ENCODE data around the gene LYPD6. TPM values are rescaled to one million over a fixed set of nuclear protein-coding genes. Genes with fewer than 3 reads are reported as not detected.

LYPD6 gene
- total RNA-seq, 4 donors from 2014 or later = 0.31 to 4.0 (median 3.0) TPM

GRCh38 chr2:149428783-149429182, 98.4 kb downstream of the LYPD6 start:
- Histone ChIP-seq H3K36me3 (no peaks in the 10 kb centered on the region), H3K9me3 (peaks cover 0 to 17% (median 0%) of the 10 kb centered on the region in 3 donors), H3K27me3 (no peaks in the 10 kb centered on the region), H3K27ac (no peak overlapping the region), H3K4me1 (peaks cover 0 to 11% (median 3%) of the 10 kb centered on the region in 3 donors), H3K4me3 (no peak overlapping the region)
- ATAC-seq = no peak
- no peak for TF ChIP-seq POLR2AphosphoS5 (IDR thresholded peaks at IDR 0.05)
- TF ChIP-seq CTCF (IDR thresholded peaks at IDR 0.05) = no peak
- WGBS, 2 donors (ENCODE audit: low coverage in 1 of 2) = 93 to 97% methylated on average over 2 of the region's 2 CpGs

- 13 to 18% methylated on average over 6 of the region's 6 CpGs for WGBS, 2 donors (ENCODE audit: low coverage in 1 of 2)
- Histone ChIP-seq H3K9me3 (peaks cover 0 to 17% (median 0%) of the 10 kb centered on the region in 3 donors), H3K36me3 (no peaks in the 10 kb centered on the region), H3K27ac (no peak overlapping the region), H3K27me3 (no peaks in the 10 kb centered on the region), H3K4me3 (no peak overlapping the region), H3K4me1 (peaks cover 0 to 11% (median 3%) of the 10 kb centered on the region in 3 donors)
- no peak for ATAC-seq
- no peak for TF ChIP-seq POLR2AphosphoS5 (IDR thresholded peaks at IDR 0.05)
Observed at GRCh38 chr2:149430743-149431736, 100.7 kb downstream of the LYPD6 start.

GRCh38 chr2:149438330-149438960, 108.1 kb downstream of the LYPD6 start:
- H3K9me3 ChIP-seq = no peaks in the 10 kb centered on the region
- no peaks in the 10 kb centered on the region for H3K36me3 ChIP-seq
- WGBS, 2 donors (ENCODE audit: low coverage in 1 of 2) = 75 to 85% methylated on average over 3 of the region's 3 CpGs
- H3K27me3 ChIP-seq = no peaks in the 10 kb centered on the region
- ATAC-seq = no peak
- H3K27ac ChIP-seq = no peak overlapping the region
- no peak overlapping the region for H3K4me3 ChIP-seq
- no peak for TF ChIP-seq POLR2A (IDR thresholded peaks at IDR 0.05)
- no peak for TF ChIP-seq EP300 (IDR thresholded peaks at IDR 0.05)
- TF ChIP-seq CTCF (IDR thresholded peaks at IDR 0.05) = no peak
- no peak for TF ChIP-seq POLR2AphosphoS5 (IDR thresholded peaks at IDR 0.05)
- no peaks in the 10 kb centered on the region for H3K4me1 ChIP-seq

- H3K4me1 ChIP-seq = no peaks in the 10 kb centered on the region
- H3K27me3 ChIP-seq = no peaks in the 10 kb centered on the region
- no peak overlapping the region for H3K27ac ChIP-seq
- no peak for ATAC-seq
- no peaks in the 10 kb centered on the region for H3K9me3 ChIP-seq
- 79 to 100% methylated on average over 2 to 3 of the region's 3 CpGs for WGBS, 2 donors (ENCODE audit: low coverage in 1 of 2)
- no peak for TF ChIP-seq POLR2A (IDR thresholded peaks at IDR 0.05)
- no peak for TF ChIP-seq EP300 (IDR thresholded peaks at IDR 0.05)
- TF ChIP-seq POLR2AphosphoS5 (IDR thresholded peaks at IDR 0.05) = no peak
- TF ChIP-seq CTCF (IDR thresholded peaks at IDR 0.05) = no peak
- H3K4me3 ChIP-seq = no peak overlapping the region
- H3K36me3 ChIP-seq = no peaks in the 10 kb centered on the region
Observed at GRCh38 chr2:149441255-149441654, 110.9 kb downstream of the LYPD6 start.

GRCh38 chr2:149442346-149442745, 112.0 kb downstream of the LYPD6 start:
- no peaks in the 10 kb centered on the region for H3K9me3 ChIP-seq
- H3K27me3 ChIP-seq = no peaks in the 10 kb centered on the region
- H3K27ac ChIP-seq = no peak overlapping the region
- H3K36me3 ChIP-seq = no peaks in the 10 kb centered on the region
- 81 to 89% methylated on average over 4 of the region's 4 CpGs for WGBS, 2 donors (ENCODE audit: low coverage in 1 of 2)
- no peaks in the 10 kb centered on the region for H3K4me1 ChIP-seq
- no peak for ATAC-seq
- H3K4me3 ChIP-seq = no peak overlapping the region
- TF ChIP-seq CTCF (IDR thresholded peaks at IDR 0.05) (no peak), POLR2AphosphoS5 (IDR thresholded peaks at IDR 0.05) (no peak), EP300 (IDR thresholded peaks at IDR 0.05) (no peak), POLR2A (IDR thresholded peaks at IDR 0.05) (no peak)

Data from gastroesophageal sphincter (tissue), 4 donors.